Activated naive CD4-positive, alpha-beta T cell treated with anti-CD3 and anti-CD28 coated beads, Interleukin-2, amount 50 U/mL, for 16 hours (primary cell): ENCODE results near the gene ZFP3.
A peak's percentile ranks its signal among the peaks of the same experiment; 100 is the strongest.
"Not testable (repeated sequence)": the region's sequence is repeated elsewhere in the genome, so short reads cannot be mapped to it uniquely, and the experiment has no call there.

Source experiments
- DNase-seq: peaks from one replicate; pipeline ENCODE4 v3.0.0-alpha.2; 2020

ZFP3 gene

DNA sequence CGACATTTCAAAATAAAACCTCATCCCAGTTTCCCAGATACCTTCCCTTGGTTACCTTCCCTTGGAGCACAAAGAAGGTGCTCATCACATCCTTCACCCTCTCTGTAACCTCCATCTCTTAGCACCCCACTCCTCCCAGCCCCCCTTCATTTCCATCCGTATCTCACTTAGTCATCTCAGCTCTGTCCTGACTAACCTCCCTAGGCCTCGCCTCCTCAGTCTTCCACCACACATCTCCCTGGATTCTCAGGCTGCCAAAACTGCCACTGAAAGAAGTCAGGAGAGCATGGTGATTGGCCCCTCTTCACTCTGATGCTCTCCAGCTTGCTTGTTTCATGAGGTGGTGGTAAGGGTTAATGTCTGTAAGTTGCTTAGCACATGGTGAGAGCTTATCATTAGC lies 2.3 kb downstream of the ZFP3 start:
- no peak for DNase-seq

GRCh38 chr17:5092218-5093010 lies 14.1 kb downstream of the ZFP3 start:
- no peak for DNase-seq

- no peak for DNase-seq
These were observed 18.4 kb downstream of the ZFP3 start for GRCh38 chr17:5096731-5097100.

DNA sequence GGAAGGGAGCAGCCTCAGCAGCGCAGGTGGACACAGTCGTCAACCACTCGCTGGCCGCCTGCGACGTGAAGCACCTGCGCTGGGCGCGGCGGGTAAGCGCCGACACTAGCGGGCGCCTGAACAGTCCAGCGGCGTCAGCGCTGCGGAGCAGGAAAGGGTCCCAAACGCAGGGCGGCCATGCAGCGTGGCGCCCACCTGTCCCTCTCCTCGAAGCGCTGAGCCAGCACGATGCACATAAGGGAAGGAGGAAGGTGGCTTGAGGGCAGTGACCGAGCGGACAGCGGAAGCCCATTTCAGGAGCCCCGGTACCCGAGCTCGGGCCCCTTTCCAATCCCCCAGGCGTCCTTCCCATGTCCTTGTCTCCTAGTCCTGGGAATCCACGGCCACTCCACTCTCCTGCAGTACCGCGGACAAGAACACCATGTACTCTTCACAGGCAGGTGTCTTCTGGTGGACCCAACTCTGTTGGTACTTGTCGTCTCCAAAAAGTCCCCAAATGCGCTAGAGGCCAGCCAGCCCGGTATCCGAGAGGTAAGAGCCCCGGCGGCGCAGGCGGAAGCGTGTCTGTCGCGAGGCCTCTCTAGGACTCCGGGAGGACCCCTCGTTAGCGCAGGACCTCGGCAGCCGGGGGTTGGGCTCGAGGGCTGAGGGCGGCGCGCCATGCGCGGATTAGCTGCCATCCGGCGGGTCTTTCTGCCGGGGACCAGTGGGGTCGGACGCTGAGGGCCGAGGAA lies 19.0 kb downstream of the ZFP3 start:
- peak; percentile 41 for DNase-seq

- DNase-seq: no peak
These were observed 21.0 kb downstream of the ZFP3 start for GRCh38 chr17:5099271-5099670.

DNA sequence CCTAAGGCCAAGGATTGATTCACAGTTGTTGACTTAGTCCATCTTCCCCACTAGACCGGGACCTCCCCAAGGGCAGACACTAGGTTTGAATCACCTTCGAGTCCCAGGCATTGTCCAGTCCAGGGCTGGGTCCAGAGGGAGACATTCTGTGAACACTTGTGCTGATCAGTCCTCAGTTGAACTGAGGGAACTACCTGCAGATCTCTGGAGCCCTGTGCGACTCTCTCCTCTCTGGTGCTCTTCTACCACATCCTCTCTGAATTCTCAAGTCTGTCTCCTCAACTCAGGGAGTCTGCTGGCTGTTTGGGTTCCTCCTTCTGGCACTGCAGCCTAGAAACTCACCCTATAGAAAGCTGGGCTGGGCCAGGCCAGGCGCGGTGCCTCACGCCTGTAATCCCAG lies 22.6 kb downstream of the ZFP3 start:
- DNase-seq: no peak

- no peak for DNase-seq
These were observed 32.5 kb downstream of the ZFP3 start for GRCh38 chr17:5110816-5111215.

DNA sequence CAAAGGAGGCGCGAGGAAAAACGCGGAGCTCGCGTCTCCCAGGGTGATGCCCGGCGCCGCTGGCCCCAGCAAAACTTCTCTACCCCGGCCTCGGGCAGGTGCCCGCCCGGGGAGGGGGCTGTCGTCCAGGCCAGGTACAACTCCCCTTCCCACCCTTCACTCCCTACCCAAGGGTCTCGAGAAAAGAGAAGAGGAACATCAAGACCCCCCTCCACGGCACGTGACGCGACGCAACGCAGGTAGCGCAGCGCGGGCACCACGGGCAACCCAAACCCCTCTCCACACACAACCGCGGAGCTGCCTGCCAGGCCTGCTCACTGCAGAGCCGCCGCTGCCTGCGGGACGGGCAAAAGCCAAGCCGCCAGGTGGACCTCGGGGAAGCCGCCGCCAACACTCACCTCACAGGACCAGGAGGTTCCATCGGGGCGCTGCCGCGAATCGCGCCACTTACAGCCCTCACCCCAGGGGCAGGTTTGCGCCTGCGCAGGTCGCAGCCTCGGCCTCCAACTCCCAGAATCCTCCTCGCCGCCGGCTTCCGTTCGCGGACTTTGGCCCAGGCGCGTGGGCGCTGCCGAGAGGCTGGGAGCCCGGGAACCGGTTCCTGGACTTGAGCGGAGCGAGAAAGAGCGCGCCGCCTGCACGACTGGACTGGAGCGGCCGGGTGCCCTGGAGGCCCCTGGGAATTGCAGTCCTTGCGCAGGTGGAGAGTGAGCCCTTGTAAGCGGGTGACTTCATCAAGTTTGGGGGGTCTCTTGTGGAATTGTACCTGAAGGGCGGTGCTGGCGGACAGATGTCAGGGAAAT lies 33.3 kb downstream of the ZFP3 start, which contains the start of gene ZNF232:
Gene ZNF232 (minus strand): TSS at position 477 of the 803 bp plus-strand sequence. CDS start 56 bp downstream, at position 421.
- DNase-seq: peak; percentile 91

DNA sequence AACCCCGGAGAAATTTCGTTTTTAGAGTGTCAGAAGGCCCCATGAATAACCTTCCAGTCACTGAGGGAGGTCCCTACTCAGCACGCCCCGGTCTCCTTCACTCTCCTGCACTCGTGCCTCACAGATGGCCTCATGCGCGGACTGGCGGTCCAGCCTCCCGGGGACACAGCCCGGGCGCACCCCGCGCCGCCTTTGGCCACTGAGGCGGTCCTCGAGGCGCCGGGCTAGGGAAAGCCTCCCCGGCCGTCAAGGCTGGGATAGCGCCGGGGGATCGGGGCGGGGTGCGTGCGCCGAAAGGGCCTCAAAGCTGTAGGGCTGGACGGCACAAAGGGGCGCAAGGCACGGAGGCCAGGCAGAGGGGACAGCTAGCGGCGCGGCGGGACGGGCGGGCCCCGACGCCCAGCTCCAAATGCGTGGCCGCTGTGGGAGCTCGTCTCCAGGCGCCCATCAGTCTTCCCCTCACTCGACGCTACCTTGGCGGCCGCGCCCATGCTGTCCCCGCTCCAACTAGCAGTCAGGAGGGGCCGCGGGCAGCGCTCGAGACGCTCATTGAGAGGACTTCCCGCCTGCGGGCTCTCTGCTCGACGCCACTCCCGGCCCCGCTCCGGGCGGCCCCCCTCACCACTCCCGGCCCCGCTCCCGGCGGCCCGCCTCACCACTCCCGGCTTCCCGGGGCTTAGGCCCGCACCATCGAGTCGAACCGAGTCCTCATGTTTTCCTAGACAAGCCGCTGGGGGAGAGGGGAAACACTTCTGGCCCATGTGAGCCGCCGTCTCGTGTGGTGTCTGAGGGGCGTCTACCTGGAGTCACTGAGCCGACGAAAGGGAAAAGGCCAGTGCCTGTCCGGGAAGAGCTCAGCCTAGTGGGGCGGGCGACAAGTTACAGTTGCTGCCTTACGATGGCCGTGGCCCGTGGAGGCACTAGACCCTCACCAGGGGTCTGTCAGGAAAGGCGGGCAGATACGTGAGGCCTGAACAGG lies 37.7 kb downstream of the ZFP3 start, which contains the start of gene USP6:
Gene USP6 (plus strand): TSS at position 360 of the 979 bp plus-strand sequence. CDS start 14,336 bp downstream, outside the sequence.
- DNase-seq: no peak

DNA sequence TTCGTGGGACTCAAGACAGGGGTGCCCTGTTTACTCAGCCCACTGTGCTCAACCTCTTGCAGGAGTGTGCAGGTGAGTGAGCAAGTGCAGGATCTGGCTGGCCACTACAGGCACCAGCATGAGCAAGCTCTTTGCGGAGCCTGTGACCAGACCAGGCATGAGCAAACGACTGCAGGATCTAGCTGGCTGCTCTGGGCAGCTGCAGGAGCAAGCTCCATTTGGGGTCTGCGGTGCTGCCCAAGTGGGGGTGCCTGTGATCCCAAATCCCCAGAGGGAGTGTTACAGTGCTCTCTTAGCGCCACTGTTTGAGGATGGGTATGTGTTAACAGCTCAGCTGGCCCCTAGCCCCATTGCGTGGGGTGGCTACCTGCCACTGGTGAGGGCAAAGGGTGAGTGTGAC lies 40.0 kb downstream of the ZFP3 start:
- DNase-seq: no peak

GRCh38 chr17:5120036-5120435 lies 41.8 kb downstream of the ZFP3 start:
- no peak for DNase-seq

DNA sequence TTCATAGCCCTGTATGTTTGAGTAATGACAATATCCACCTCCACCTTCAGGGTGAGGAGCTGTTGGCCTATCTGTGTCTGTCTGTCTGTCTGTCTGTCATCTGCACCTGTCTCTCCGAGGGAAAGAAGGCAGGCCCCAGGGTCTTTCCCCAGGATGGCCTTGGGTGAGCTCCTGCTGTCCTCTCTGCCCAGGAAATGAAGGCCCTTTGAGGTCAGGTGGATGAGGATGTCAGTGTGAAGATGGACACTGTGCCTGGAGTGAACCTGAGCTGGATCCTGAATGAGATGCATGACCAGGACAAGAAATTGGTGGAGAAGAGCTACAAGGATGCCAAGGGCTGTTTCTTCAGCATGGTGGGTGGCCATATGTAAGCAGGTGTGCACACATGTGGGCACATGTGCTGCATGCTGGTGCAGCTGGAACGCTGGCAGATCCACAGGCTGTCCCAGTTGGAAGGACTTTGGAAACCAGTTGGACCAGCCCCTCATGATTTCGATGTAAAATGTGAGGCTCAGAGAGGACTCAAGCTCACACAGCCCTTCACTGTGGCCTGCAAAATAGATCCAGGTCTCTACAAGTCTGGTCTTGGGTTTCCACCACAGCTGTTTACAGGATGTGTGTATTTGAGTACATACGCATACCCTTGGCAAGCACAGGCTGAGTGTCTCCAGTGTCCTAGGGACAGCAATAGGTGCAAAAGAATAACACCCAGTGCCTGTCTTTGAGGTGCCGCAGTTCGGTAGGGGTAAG lies 42.3 kb downstream of the ZFP3 start:
- not testable (repeated sequence) for DNase-seq

DNA sequence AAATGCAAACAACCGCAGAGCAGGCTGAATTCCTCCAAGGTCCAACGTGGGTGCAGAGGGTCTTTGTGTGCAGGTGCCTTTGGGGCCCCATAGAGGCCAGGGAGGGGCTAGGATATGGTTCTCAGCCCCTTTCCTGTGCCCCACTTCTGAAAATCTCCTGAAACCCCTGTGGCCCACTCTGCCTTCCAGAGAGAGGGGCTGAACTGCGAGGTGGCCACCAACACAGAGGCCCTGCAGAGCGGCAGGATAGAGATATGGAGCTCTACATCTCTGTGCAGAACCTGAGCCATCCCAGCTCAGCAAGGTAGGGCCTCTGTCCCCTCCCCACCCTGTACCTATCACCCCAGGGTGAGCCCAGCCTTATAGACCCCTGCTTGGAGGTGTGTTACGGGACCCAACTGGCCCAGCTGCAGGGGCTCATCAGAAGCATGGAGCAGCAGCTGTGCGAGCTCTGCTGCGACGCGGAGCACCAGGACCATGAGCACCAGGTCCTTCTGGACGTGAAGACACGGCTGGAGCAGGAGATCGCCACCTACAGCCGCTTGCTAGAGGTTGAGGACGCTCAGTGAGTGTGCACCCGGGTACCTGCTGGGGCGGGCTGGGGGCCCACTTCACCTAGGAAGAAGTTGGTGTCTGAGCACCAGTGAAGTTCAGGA lies 43.0 kb downstream of the ZFP3 start:
- DNase-seq: no peak

DNA sequence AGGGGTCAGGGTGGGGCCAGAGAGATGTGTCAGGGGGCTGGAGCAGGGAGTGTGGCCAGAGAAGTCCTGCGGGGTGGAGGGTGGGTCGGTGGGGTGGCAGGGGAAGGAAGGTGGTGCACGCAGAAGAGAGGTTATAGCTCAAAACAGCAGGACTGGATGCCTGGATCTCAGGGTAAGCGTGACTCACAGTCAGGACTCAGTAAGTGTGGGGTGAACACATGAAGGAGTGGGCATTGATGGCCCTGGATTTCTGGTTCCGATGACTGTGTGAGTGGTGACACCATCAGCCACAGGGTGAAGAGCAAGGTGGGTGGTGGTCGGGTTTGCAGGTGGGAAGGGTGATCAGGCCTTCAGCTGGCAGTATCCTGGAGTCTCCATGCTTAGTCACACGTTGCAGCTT lies 43.8 kb downstream of the ZFP3 start:
- not testable (repeated sequence) for DNase-seq

DNA sequence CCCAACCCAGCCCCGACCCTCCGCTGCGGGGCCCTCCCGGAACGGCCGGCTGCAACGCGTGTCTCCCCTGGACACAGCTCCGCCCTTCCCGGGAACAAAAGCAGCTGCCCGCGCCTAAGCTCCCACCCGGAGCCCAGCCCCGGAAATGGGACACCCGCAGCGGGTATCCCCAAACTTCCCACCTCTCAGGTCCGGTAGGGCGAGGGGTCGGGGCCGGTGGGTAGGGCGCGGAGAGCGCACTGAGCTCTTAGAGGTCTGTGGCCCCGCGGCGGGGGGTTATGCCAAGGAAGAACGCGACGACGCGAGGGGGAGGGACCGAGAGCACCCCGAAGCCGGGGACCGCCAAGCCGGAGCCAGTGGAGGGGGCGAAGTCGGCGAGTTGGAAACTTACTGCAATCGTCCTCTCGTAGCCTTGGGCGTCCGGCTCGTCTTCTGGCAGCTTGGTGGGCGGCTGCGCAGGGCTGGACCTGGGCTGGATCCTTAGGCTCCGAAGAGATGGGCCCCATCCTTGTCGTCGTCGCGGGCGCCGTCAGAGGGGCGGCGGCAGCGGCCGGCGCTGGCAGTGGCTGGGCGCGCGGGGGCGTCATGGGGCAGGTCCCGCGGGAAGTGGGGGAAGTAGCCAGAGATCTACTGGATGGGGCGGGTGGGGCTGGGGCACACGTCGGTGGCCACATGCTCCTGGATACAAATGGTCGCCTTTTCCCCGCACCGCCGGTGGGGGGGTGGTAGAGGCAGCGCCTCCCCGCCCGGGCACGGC lies 44.5 kb downstream of the ZFP3 start:
- DNase-seq: no peak

- DNase-seq: no peak
These were observed 45.3 kb downstream of the ZFP3 start for GRCh38 chr17:5123343-5124124.

- not testable (repeated sequence) for DNase-seq
These were observed 46.0 kb downstream of the ZFP3 start for GRCh38 chr17:5124125-5124760.

GRCh38 chr17:5124896-5125295 lies 46.6 kb downstream of the ZFP3 start:
- DNase-seq: not testable (repeated sequence)
